Omental fat pad (tissue), 4 donors: ENCODE data around the gene CENPM. TPM values are rescaled to one million over a fixed set of nuclear protein-coding genes. Genes with fewer than 3 reads are reported as not detected.
A peak's percentile ranks its signal among the peaks of the same experiment; 100 is the strongest.

ENCODE experiments used
- ATAC-seq: fragments of 150-250 bp; one replicate; pipeline ENCODE4 v1.9.1; 2016; ENCODE audit warnings: mild to moderate bottlenecking, moderate library complexity; ENCODE audit not compliant: low FRiP score
- DNase-seq: peaks from one replicate; pipeline ENCODE4 v3.0.0-alpha.2; 2019; ENCODE audit warnings: low spot score
- CTCF ChIP-seq, 3 donors: fragments of 450-650 bp; IDR thresholded peaks; one replicate each; pipeline ENCODE4 v1.5.1; 2016 to 2017; ENCODE audit warnings: antibody characterized with exemption in 3 of 3, mild to moderate bottlenecking in 3 of 3, moderate library complexity in 2 of 3
- total RNA-seq, 4 donors: library from RNA; depleted of rRNA; stranded (reverse); fragments of >200 nt; gene quantifications; one replicate each; pipeline ENCODE4 v1.1.0, GENCODE V29; 2016

The CENPM gene
- 1 to 10 TPM in 1 of 4 donors, under 1 TPM in 1, not detected in 2; 0.84 to 5.4 TPM for total RNA-seq

- peak; percentile 77 for DNase-seq
- peak; percentile 98 for ATAC-seq
- TF ChIP-seq CTCF (IDR thresholded peaks at IDR 0.05), result no peak
These were observed at the start of gene CENPM for GRCh38 chr22:41946629-41947423. CENPM (minus strand) TSS chr22:41947152; CDS start chr22:41947076, 76 bp downstream.

- DNase-seq, result no peak
These were observed 48.3 kb upstream of the CENPM start for GRCh38 chr22:41995211-41995610.

GRCh38 chr22:41992496-41992895, 45.5 kb upstream of the CENPM start:
- TF ChIP-seq CTCF (IDR thresholded peaks at IDR 0.05), result no peak
- ATAC-seq, result no peak
- DNase-seq, result no peak

More at GRCh38 chr22:41995211-41995610, 48.3 kb upstream of the CENPM start:
- no peak for TF ChIP-seq CTCF (IDR thresholded peaks at IDR 0.05)
- ATAC-seq, result no peak

- no peak for ATAC-seq
- DNase-seq, result no peak
- TF ChIP-seq CTCF (IDR thresholded peaks at IDR 0.05), result no peak
These were observed 44.2 kb upstream of the CENPM start for GRCh38 chr22:41991111-41991510.

GRCh38 chr22:41989246-41989645, 42.3 kb upstream of the CENPM start:
- DNase-seq (no peak), ATAC-seq (no peak)
- TF ChIP-seq CTCF (IDR thresholded peaks at IDR 0.05), result no peak

- no peak for TF ChIP-seq CTCF (IDR thresholded peaks at IDR 0.05)
- ATAC-seq, result no peak
- DNase-seq, result no peak
These were observed 40.3 kb upstream of the CENPM start for GRCh38 chr22:41987276-41987675.
